Esophagus muscularis mucosa (tissue), 4 donors: Measurements from ENCODE around the gene CNTN2. TPM values are rescaled to one million over a fixed set of nuclear protein-coding genes. Genes with fewer than 3 reads are reported as not detected.

Experiments used
- DNase-seq: peaks from one replicate; pipeline ENCODE4 v3.0.0-alpha.2; 2017; ENCODE audit errors: extremely low spot score
- H3K27ac ChIP-seq, 4 donors: fragments of 200-600 bp; sonication (generic); replicated peaks in 1 of 4; 1 replicate in 3 of 4; 2 replicates in 1 of 4; pipeline ENCODE4 v1.5.1; 2016 to 2019; ENCODE audit warnings: mild to moderate bottlenecking in 1 of 4
- H3K27me3 ChIP-seq, 4 donors: fragments of 200-600 bp; sonication (generic); one replicate each; pipeline versions ENCODE4 v1.5.1 to v1.6.0; 2016 to 2019
- H3K36me3 ChIP-seq, 4 donors: fragments of 200-600 bp; sonication (generic); one replicate each; pipeline ENCODE4 v1.5.1; 2016 to 2019
- H3K4me1 ChIP-seq, 4 donors: fragments of 200-600 bp; sonication (generic); one replicate each; pipeline ENCODE4 v1.5.1; 2016 to 2019
- H3K4me3 ChIP-seq, 4 donors: fragments of 200-600 bp; sonication (generic); 1 replicate in 2 of 4; 2 replicates in 2 of 4; pipeline ENCODE4 v1.5.1; 2016 to 2019; ENCODE audit warnings: mild to moderate bottlenecking in 4 of 4, moderate library complexity in 1 of 4
- H3K9me3 ChIP-seq, 4 donors: fragments of 200-600 bp; sonication (generic); 1 replicate in 3 of 4; 2 replicates in 1 of 4; pipeline ENCODE4 v1.5.1; 2016 to 2019
- CTCF ChIP-seq, 3 experiments: fragments of 200-600 bp in 2 of 3; fragments of 450-650 bp in 1 of 3; sonication (generic) in 2 of 3; IDR thresholded peaks; one replicate each; pipeline ENCODE4 v1.5.1; 2017 to 2019; ENCODE audit warnings: antibody characterized with exemption in 3 of 3, mild to moderate bottlenecking in 2 of 3, moderate library complexity in 1 of 3
- EP300 ChIP-seq: sonication (generic); formaldehyde crosslinking; IDR thresholded peaks from one replicate; pipeline ENCODE4 v1.6.1; 2017; ENCODE audit warnings: antibody characterized with exemption
- POLR2A ChIP-seq: fragments of 450-650 bp; IDR thresholded peaks from one replicate; pipeline ENCODE4 v1.6.1; 2017; ENCODE audit warnings: antibody characterized with exemption, moderate library complexity, mild to moderate bottlenecking, low read depth
- POLR2AphosphoS5 ChIP-seq, 2 donors: sonication (generic); formaldehyde crosslinking; IDR thresholded peaks; one replicate each; pipeline ENCODE4 v1.6.1; 2017; ENCODE audit warnings: antibody characterized with exemption in 2 of 2
- WGBS: methylation state at CpG from one replicate; pipeline ENCODE4 v1.1.5; 2018; 5-methylcytosine and 5-hydroxymethylcytosine counted together
- intact Hi-C: fragments of 100-400 bp; cut with DNase I; formaldehyde crosslinking; loops from one replicate; pipeline ENCODE4 v1.15.1; 2023
- total RNA-seq, 4 donors: library from RNA; depleted of rRNA; stranded (reverse); fragments of >200 nt; gene quantifications; one replicate each; pipeline versions ENCODE4 v1.1.0 to v1.2.1, GENCODE V29; 2016

The CNTN2 gene
- total RNA-seq, 4 donors from 2014 or later, result 1.9 to 6.2 (median 2.9) TPM

GRCh38 chr1:205064741-205065316 lies 21.8 kb downstream of the CNTN2 start:
- Histone ChIP-seq H3K36me3 (no peaks in the 10 kb centered on the region), H3K9me3 (no peaks in the 10 kb centered on the region), H3K27me3 (no peaks in the 10 kb centered on the region), H3K4me1 (peaks cover 11 to 28% (median 22%) of the 10 kb centered on the region in 4 donors), H3K27ac (no peak overlapping the region), H3K4me3 (no peak overlapping the region)
- WGBS, result 97% methylated on average over 7 of the region's 9 CpGs
- no peak for TF ChIP-seq EP300
- TF ChIP-seq POLR2A, result no peak
- TF ChIP-seq CTCF (IDR thresholded peaks at IDR 0.05), result no peak
- no peak for TF ChIP-seq POLR2AphosphoS5 (IDR thresholded peaks at IDR 0.05)
- intact Hi-C loops, result no loop called here
- no peak for DNase-seq

- Histone ChIP-seq H3K36me3 (no peaks in the 10 kb centered on the region), H3K4me1 (peaks cover 11 to 28% (median 22%) of the 10 kb centered on the region in 4 donors), H3K4me3 (no peak overlapping the region), H3K9me3 (no peaks in the 10 kb centered on the region), H3K27ac (no peak overlapping the region), H3K27me3 (no peaks in the 10 kb centered on the region)
- TF ChIP-seq EP300 (no peak), POLR2AphosphoS5 (IDR thresholded peaks at IDR 0.05) (no peak), CTCF (IDR thresholded peaks at IDR 0.05) (no peak), POLR2A (no peak)
- intact Hi-C loops, result no loop called here
- WGBS, result 89% methylated on average over 14 of the region's 14 CpGs
- DNase-seq, result no peak
These were observed 22.7 kb downstream of the CNTN2 start for GRCh38 chr1:205065666-205066065.

- intact Hi-C loops, result no loop called here
- 88% methylated on average over 10 of the region's 13 CpGs for WGBS
- H3K27ac ChIP-seq, result no peak overlapping the region
These were observed 23.3 kb downstream of the CNTN2 start for GRCh38 chr1:205066141-205066818.

GRCh38 chr1:205067031-205067430 lies 24.0 kb downstream of the CNTN2 start:
- Histone ChIP-seq H3K36me3 (no peaks in the 10 kb centered on the region), H3K4me3 (no peak overlapping the region), H3K9me3 (no peaks in the 10 kb centered on the region), H3K4me1 (peaks cover 4 to 18% (median 13%) of the 10 kb centered on the region in 4 donors), H3K27ac (no peak overlapping the region), H3K27me3 (no peaks in the 10 kb centered on the region)
- intact Hi-C loops, result no loop called here
- TF ChIP-seq CTCF (IDR thresholded peaks at IDR 0.05), result no peak
- no peak for TF ChIP-seq POLR2A
- TF ChIP-seq POLR2AphosphoS5 (IDR thresholded peaks at IDR 0.05), result no peak
- TF ChIP-seq EP300, result no peak
- 85% methylated on average over 6 of the region's 6 CpGs for WGBS
- no peak for DNase-seq

More at GRCh38 chr1:205066141-205066818, 23.3 kb downstream of the CNTN2 start:
- DNase-seq, result no peak
- TF ChIP-seq EP300 (no peak), POLR2A (no peak), POLR2AphosphoS5 (IDR thresholded peaks at IDR 0.05) (no peak), CTCF (IDR thresholded peaks at IDR 0.05) (no peak)
- Histone ChIP-seq H3K36me3 (no peaks in the 10 kb centered on the region), H3K4me3 (no peak overlapping the region), H3K27me3 (no peaks in the 10 kb centered on the region), H3K4me1 (peaks cover 11 to 26% (median 20%) of the 10 kb centered on the region in 4 donors), H3K9me3 (no peaks in the 10 kb centered on the region)
